ENCODE data around the gene ZFAND3. TPM values are rescaled to one million over a fixed set of nuclear protein-coding genes. Genes with fewer than 3 reads are reported as not detected.
A peak's percentile ranks its signal among the peaks of the same experiment; 100 is the strongest.

The ZFAND3 gene
- total and polyA plus RNA-seq, 8 donors = 65.9 to 125 (median 118) TPM

DNA sequence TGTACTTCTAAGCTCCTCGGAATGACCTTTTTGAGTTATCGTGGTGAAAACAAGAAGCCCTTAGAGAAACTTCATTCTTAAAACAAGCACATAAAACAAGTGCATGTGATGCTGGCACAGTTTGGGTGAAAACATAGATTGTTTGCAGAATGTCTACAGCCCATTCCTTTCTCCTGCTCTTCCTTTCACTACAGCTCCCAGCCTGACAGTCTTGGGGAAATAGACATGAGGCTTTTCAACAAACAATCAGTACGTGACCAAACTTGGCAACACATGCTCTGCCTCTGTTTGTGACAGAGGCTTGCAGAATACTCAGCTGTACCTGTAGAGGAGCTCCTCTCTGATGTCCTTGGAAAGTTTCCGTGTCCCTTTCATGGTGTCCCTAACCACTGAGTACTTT lies 321.6 kb downstream of the ZFAND3 start:
- Histone ChIP-seq H3K27ac (no peak overlapping the region), H3K4me3 (no peak overlapping the region), H3K36me3 (peaks cover 0 to 8% of the 10 kb centered on the region in 2 donors), H3K27me3 (no peaks in the 10 kb centered on the region), H3K4me1 (peaks cover 0 to 17% of the 10 kb centered on the region in 2 donors), H3K9me3 (no peaks in the 10 kb centered on the region)
- ATAC-seq (no peak), DNase-seq (no peak)
- TF ChIP-seq, protein P1, sequence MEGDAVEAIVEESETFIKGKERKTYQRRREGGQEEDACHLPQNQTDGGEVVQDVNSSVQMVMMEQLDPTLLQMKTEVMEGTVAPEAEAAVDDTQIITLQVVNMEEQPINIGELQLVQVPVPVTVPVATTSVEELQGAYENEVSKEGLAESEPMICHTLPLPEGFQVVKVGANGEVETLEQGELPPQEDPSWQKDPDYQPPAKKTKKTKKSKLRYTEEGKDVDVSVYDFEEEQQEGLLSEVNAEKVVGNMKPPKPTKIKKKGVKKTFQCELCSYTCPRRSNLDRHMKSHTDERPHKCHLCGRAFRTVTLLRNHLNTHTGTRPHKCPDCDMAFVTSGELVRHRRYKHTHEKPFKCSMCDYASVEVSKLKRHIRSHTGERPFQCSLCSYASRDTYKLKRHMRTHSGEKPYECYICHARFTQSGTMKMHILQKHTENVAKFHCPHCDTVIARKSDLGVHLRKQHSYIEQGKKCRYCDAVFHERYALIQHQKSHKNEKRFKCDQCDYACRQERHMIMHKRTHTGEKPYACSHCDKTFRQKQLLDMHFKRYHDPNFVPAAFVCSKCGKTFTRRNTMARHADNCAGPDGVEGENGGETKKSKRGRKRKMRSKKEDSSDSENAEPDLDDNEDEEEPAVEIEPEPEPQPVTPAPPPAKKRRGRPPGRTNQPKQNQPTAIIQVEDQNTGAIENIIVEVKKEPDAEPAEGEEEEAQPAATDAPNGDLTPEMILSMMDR (IDR thresholded peaks at IDR 0.05) = no peak
- intact Hi-C loops (cut with DNase I) = no loop called here

DNA sequence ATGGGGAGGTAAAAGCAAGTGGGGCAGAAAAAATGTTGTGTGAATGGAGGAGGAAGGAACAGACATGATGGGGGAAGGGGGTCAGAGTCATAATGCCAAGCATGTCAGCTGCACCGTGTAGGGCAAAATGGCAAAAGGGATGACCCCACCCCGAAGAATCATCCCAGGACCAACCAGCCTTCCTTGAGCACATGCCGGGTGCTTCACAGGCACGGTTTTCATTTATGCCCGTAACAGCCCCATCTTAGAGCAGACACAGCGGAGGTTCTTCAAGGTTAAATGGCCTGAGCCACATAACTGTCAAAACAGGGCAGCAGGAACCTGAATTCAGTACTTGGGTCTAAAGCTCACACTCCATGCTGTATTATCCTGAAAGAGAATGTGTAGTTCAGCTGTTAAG lies 322.2 kb downstream of the ZFAND3 start:
- no peaks in the 10 kb centered on the region for H3K9me3 ChIP-seq
- intact Hi-C loops (cut with DNase I) = no loop called here
- H3K27ac ChIP-seq = no peak overlapping the region
- no peak for DNase-seq
- TF ChIP-seq, protein P1 (IDR thresholded peaks at IDR 0.05) = no peak
- H3K36me3 ChIP-seq = peaks cover 0 to 13% of the 10 kb centered on the region in 2 donors
- ATAC-seq = no peak
- no peaks in the 10 kb centered on the region for H3K27me3 ChIP-seq
- H3K4me3 ChIP-seq = no peak overlapping the region
- H3K4me1 ChIP-seq = peaks cover 0 to 23% of the 10 kb centered on the region in 2 donors

DNA sequence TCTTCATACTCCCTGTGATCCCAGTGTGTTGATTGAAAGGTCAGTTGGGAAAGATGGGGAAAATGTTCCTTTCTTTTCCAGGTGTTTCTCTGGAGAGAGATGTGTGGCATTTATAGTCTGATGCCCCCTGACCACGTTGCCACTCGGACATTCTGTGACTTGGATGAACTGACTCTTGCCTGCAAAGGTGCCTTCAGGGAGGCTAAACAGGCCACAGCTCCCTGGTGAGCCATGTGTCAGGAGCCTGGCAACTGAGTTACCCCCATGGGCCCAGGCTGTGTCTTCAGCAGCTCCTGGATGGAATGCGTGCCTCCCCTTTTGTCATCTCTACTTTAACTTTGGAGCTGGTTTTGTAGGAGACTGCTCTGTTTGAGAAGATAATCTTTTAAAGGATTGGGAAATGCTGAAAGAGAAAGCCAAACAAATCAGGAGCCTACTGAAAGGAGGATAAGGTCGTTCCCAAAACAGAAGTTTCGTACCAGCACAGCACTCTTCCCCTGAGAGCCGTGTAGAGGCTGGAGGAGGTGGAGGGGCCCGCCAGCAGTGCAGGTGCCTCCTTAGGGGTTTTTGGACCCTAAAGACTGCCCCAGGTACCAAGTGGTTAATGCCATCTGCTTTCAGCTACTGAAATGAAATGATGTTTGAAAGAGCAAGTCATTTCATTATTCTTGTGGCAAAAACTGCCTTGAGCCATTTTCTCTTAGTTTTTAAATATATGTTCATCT lies 322.8 kb downstream of the ZFAND3 start:
- no peaks in the 10 kb centered on the region for H3K9me3 ChIP-seq
- DNase-seq (no peak), ATAC-seq (no peak)
- TF ChIP-seq, protein P1 (IDR thresholded peaks at IDR 0.05) = no peak
- H3K4me1 ChIP-seq = peaks cover 0 to 23% of the 10 kb centered on the region in 2 donors
- intact Hi-C loops (cut with DNase I) = no loop called here
- H3K27ac ChIP-seq = no peak overlapping the region
- peaks cover 0 to 13% of the 10 kb centered on the region in 2 donors for H3K36me3 ChIP-seq
- H3K4me3 ChIP-seq = no peak overlapping the region
- H3K27me3 ChIP-seq = no peaks in the 10 kb centered on the region

DNA sequence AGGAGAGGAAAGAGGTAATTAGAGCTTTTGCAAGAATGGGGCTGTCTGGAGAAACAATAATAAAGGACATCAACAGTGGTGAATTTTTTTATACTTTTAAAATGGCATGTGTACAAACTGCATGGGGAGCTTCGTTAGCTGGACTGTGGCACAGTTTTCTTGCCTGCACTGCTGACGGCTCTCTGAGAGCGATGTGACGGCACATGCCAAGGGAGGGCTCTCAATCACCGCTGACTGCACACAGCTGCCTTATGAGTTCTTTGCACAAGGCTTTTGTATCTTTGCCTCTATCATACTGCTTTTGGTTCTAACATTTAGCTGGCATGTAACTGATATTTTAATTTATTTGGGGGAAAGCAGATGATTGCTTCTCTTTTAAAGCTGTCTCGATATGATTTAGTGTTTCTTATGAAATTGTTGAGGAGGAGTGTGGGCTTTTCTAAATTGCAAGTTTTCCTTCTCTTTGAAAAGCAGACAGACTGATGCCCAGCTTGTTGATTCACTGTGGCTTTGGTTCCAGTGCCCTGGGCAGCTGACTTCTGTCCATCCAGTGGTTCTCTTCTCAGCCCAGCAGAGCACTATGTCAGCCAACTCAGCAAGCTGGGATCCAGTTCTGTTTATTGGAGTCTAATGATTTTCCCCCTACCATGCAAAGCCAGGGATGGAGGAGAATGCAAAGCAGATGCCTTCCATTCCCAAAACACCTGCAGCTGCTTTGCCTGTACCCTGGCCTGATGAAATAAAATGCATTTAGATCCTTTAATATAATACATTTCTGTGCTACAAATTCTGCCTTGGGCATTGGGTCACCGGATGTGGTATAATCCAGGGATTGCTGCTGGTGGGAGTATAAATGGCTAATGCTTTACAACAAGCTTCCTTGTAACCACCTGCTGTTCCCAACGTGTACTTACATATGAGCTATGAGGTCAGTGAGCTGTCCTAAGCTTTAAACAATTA lies 323.9 kb downstream of the ZFAND3 start:
- Histone ChIP-seq H3K27ac (no peak overlapping the region), H3K9me3 (no peaks in the 10 kb centered on the region), H3K4me3 (no peak overlapping the region), H3K36me3 (peaks cover 0 to 13% of the 10 kb centered on the region in 2 donors), H3K27me3 (no peaks in the 10 kb centered on the region), H3K4me1 (peaks cover 0 to 23% of the 10 kb centered on the region in 2 donors)
- intact Hi-C loops (cut with DNase I) = no loop called here
- ATAC-seq (no peak), DNase-seq (peak in 1 of 4 donors; percentile 32)
- TF ChIP-seq, protein P1 (IDR thresholded peaks at IDR 0.05) = no peak
